ENCODE measurements around the gene REV3L.
"Not testable (repeated sequence)": the region's sequence is repeated elsewhere in the genome, so short reads cannot be mapped to it uniquely, and the experiment has no call there.

REV3L gene

GRCh38 chr6:111255838-111256237 lies 227.2 kb downstream of the REV3L start:
- H3K9me3 ChIP-seq (ENCODE audit: control insufficient read depth, low read length); H3K27me3 ChIP-seq (ENCODE audit: control insufficient read depth, insufficient read depth, low read length, poor library complexity, severe bottlenecking); H3K27ac ChIP-seq (ENCODE audit: insufficient read depth, low read depth, low read length, poor library complexity, severe bottlenecking); H3K36me3 ChIP-seq (ENCODE audit: control insufficient read depth, insufficient read depth, low read length); H3K4me3 ChIP-seq (ENCODE audit: insufficient read depth, low read depth, low read length): not testable (repeated sequence)
- WGBS, 2 experiments, result no CpG with 5 or more reads among the region's 2 CpGs
- H3K4me1 ChIP-seq (ENCODE audit: control insufficient read depth, insufficient read depth, low read length), result peaks cover 12% of the 10 kb centered on the region

DNA sequence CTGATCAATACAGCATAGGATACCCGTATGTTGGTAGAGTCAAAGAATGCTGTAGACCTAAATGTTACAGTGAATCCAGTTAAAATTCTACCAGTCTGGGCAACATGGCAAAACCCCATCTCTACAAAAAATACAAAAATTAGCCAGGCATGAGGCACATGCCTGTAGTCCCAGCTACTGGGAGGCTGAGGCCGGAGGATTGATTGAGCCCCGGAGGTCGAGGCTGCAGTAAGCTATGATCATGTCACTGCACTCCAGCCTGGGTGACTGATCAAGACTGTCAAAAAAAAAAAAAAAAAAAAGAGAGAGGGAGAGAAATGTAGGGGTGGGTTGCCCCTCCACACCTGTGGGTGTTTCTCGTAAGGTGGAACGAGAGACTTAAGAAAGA lies 228.2 kb downstream of the REV3L start:
- H3K27me3 ChIP-seq (ENCODE audit: control insufficient read depth, insufficient read depth, low read length, poor library complexity, severe bottlenecking), result peaks cover 6% of the 10 kb centered on the region
- 45 to 50% methylated on average over 6 of the region's 6 CpGs for WGBS, 2 experiments
- no peaks in the 10 kb centered on the region for H3K36me3 ChIP-seq (ENCODE audit: control insufficient read depth, insufficient read depth, low read length)
- peaks cover 3% of the 10 kb centered on the region for H3K4me1 ChIP-seq (ENCODE audit: control insufficient read depth, insufficient read depth, low read length)
- H3K9me3 ChIP-seq (ENCODE audit: control insufficient read depth, low read length), result no peaks in the 10 kb centered on the region
- no peak overlapping the region for H3K27ac ChIP-seq (ENCODE audit: insufficient read depth, low read depth, low read length, poor library complexity, severe bottlenecking)
- no peak overlapping the region for H3K4me3 ChIP-seq (ENCODE audit: insufficient read depth, low read depth, low read length)

GRCh38 chr6:111254004-111254778 lies 228.8 kb downstream of the REV3L start:
- H3K4me3 ChIP-seq (ENCODE audit: insufficient read depth, low read depth, low read length), result no peak overlapping the region
- no peaks in the 10 kb centered on the region for H3K9me3 ChIP-seq (ENCODE audit: control insufficient read depth, low read length)
- no peaks in the 10 kb centered on the region for H3K36me3 ChIP-seq (ENCODE audit: control insufficient read depth, insufficient read depth, low read length)
- WGBS, 2 experiments, result 27 to 36% methylated on average over 9 of the region's 9 CpGs
- peaks cover 6% of the 10 kb centered on the region for H3K27me3 ChIP-seq (ENCODE audit: control insufficient read depth, insufficient read depth, low read length, poor library complexity, severe bottlenecking)
- peaks cover 3% of the 10 kb centered on the region for H3K4me1 ChIP-seq (ENCODE audit: control insufficient read depth, insufficient read depth, low read length)
- H3K27ac ChIP-seq (ENCODE audit: insufficient read depth, low read depth, low read length, poor library complexity, severe bottlenecking), result no peak overlapping the region

DNA sequence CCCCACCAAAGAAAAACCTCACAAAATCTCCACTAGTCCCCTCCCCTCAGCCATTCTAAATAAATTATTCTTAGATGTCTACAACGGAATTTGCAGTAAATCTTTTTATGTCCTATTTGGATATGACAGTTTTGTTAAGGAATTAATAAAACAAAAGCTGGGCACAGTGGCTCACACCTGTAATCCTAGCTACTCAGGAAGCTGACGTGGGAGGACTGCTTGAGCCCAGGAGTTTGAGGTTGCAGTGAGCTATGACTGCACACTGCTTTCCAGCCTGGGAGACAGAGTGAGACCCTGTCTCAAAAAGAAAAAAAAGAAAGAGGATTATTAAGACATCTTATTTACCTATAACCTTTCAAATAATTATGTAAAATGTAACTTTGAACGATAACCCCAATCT lies 230.3 kb downstream of the REV3L start:
- Histone ChIP-seq H3K4me3 (ENCODE audit: insufficient read depth, low read depth, low read length) (no peak overlapping the region), H3K36me3 (ENCODE audit: control insufficient read depth, insufficient read depth, low read length) (no peaks in the 10 kb centered on the region), H3K4me1 (ENCODE audit: control insufficient read depth, insufficient read depth, low read length) (peaks cover 3% of the 10 kb centered on the region), H3K27ac (ENCODE audit: insufficient read depth, low read depth, low read length, poor library complexity, severe bottlenecking) (no peak overlapping the region), H3K9me3 (ENCODE audit: control insufficient read depth, low read length) (no peaks in the 10 kb centered on the region), H3K27me3 (ENCODE audit: control insufficient read depth, insufficient read depth, low read length, poor library complexity, severe bottlenecking) (peaks cover 6% of the 10 kb centered on the region)
- WGBS, 2 experiments, result 80 to 83% methylated on average over 2 to 3 of the region's 3 CpGs

DNA sequence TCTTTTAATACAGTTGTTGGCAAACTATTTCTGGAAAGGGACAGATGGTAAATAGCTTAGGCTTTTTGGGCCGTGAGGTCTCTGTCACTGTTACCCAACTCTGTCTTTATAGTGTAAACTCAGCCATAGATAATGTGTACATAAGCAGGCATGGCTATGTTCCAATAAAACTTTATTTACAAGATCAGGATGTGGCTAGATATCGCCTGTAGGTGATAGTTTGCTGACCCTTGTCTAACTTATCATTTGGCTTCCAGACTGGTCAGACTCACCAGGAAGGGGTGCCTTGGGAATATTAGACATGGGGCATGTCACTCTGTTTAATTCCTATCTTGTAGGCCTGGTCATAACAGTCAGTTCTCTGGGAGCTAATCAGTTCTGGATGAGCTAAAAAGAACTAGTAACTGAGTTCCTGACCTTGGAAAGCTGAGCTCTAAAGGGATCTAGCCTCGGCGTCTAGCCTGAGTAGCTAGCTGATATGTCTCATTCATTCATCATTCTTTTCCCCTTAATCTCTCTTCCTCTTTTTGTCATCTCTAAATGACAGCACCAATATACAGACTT lies 232.1 kb downstream of the REV3L start:
- Histone ChIP-seq H3K4me1 (ENCODE audit: control insufficient read depth, insufficient read depth, low read length) (peaks cover 3% of the 10 kb centered on the region), H3K36me3 (ENCODE audit: control insufficient read depth, insufficient read depth, low read length) (no peaks in the 10 kb centered on the region), H3K9me3 (ENCODE audit: control insufficient read depth, low read length) (no peaks in the 10 kb centered on the region), H3K27me3 (ENCODE audit: control insufficient read depth, insufficient read depth, low read length, poor library complexity, severe bottlenecking) (peaks cover 6% of the 10 kb centered on the region), H3K27ac (ENCODE audit: insufficient read depth, low read depth, low read length, poor library complexity, severe bottlenecking) (no peak overlapping the region), H3K4me3 (ENCODE audit: insufficient read depth, low read depth, low read length) (no peak overlapping the region)
- WGBS, 2 experiments, result 96 to 100% methylated on average over 4 of the region's 4 CpGs

Data from ectodermal cell (in vitro differentiated cells).